Measurements from ENCODE around the gene NPSR1.

The NPSR1 gene

GRCh38 chr7:34837316-34837715 is 179.3 kb downstream of the NPSR1 start:
- no peak overlapping the region for H3K4me3 ChIP-seq (replicated peaks; ENCODE audit: low read depth, low read length)
- TF ChIP-seq, protein P1, sequence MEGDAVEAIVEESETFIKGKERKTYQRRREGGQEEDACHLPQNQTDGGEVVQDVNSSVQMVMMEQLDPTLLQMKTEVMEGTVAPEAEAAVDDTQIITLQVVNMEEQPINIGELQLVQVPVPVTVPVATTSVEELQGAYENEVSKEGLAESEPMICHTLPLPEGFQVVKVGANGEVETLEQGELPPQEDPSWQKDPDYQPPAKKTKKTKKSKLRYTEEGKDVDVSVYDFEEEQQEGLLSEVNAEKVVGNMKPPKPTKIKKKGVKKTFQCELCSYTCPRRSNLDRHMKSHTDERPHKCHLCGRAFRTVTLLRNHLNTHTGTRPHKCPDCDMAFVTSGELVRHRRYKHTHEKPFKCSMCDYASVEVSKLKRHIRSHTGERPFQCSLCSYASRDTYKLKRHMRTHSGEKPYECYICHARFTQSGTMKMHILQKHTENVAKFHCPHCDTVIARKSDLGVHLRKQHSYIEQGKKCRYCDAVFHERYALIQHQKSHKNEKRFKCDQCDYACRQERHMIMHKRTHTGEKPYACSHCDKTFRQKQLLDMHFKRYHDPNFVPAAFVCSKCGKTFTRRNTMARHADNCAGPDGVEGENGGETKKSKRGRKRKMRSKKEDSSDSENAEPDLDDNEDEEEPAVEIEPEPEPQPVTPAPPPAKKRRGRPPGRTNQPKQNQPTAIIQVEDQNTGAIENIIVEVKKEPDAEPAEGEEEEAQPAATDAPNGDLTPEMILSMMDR (IDR thresholded peaks at IDR 0.05; ENCODE audit: low read depth, low read length, missing control alignments), result no peak
- no peak for DNase-seq (ENCODE audit: extremely low read depth, low read depth)

DNA sequence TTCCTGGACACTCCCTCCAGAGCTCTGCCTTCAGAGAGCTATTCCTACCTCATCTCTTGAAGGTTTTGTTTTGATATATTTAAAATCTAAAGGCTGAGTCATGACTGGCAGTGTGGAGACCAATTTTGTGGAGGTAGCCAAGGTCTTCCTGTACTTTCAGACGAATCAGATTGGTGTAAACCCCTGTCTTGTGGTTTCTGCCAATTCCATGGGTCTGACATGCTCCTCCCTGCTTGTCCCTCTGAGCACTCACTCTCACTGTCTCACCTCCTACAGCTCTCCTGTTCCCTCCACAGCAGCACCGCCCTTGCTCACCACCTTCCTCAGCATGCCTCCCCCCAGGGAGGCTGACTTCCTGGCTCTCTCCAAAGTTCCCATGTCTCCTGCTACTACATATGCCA is 179.8 kb downstream of the NPSR1 start:
- no peak overlapping the region for H3K4me3 ChIP-seq (replicated peaks; ENCODE audit: low read depth, low read length)
- DNase-seq (ENCODE audit: extremely low read depth, low read depth), result no peak
- TF ChIP-seq, protein P1 (IDR thresholded peaks at IDR 0.05; ENCODE audit: low read depth, low read length, missing control alignments), result no peak

DNA sequence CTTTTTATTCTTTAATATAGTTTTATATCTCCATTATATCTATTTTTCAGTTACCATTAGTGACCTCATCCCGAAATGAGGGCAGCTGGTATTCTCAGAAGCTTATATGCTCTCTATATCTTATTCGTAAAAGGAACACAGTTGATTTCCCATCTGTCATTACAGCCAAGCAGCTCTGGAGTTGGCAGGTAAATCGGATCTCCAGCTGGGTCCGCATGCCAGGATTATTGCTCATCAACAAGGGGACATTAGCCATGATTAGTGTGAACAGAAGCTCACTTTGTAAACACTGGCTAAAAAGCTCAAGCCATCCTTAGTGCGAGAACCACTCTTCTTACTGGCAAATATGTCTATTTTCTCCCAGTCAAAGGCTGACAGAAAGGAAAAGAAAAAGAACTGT is 180.3 kb downstream of the NPSR1 start:
- TF ChIP-seq, protein P1 (IDR thresholded peaks at IDR 0.05; ENCODE audit: low read depth, low read length, missing control alignments), result no peak
- no peak for DNase-seq (ENCODE audit: extremely low read depth, low read depth)
- no peak overlapping the region for H3K4me3 ChIP-seq (replicated peaks; ENCODE audit: low read depth, low read length)

- TF ChIP-seq, protein P1 (IDR thresholded peaks at IDR 0.05; ENCODE audit: low read depth, low read length, missing control alignments), result no peak
- no peak for DNase-seq (ENCODE audit: extremely low read depth, low read depth)
- no peak overlapping the region for H3K4me3 ChIP-seq (replicated peaks; ENCODE audit: low read depth, low read length)
Measured at GRCh38 chr7:34839645-34840044, 181.6 kb downstream of the NPSR1 start.

DNA sequence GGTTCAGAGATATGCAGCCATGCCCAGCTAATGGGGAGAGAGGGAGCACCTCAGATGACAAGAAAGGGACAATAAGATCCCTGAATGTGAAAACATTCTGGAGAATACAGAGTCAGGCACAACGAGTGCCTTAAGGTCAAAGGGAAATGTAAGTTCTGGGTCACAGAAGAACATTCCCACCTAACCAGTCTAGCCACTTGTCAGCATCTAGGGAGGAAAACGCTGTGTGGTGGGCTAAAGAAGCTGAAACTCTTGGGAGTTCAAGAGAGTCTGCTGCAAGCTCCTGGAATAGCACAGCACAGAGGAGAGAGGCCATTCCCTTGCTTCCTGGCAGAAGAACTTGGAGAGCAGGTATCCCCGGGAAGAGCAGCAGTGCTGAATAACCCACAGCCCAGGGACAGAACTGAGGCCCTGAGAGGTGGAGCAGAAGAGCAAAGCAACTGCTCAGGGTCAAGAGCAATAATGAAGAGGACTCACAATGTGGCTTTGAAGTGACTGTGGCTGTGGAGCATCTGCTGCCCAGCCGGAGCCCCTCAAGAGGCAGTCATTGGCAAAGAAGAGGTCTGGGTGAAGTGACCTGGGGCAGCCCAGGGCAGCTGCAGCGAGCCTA is 182.3 kb downstream of the NPSR1 start:
- no peak overlapping the region for H3K4me3 ChIP-seq (replicated peaks; ENCODE audit: low read depth, low read length)
- DNase-seq (ENCODE audit: extremely low read depth, low read depth), result no peak
- TF ChIP-seq, protein P1 (IDR thresholded peaks at IDR 0.05; ENCODE audit: low read depth, low read length, missing control alignments), result no peak

- no peak overlapping the region for H3K4me3 ChIP-seq (replicated peaks; ENCODE audit: low read depth, low read length)
- TF ChIP-seq, protein P1 (IDR thresholded peaks at IDR 0.05; ENCODE audit: low read depth, low read length, missing control alignments), result no peak
- DNase-seq (ENCODE audit: extremely low read depth, low read depth), result no peak
Measured at GRCh38 chr7:34841326-34841725, 183.3 kb downstream of the NPSR1 start.

DNA sequence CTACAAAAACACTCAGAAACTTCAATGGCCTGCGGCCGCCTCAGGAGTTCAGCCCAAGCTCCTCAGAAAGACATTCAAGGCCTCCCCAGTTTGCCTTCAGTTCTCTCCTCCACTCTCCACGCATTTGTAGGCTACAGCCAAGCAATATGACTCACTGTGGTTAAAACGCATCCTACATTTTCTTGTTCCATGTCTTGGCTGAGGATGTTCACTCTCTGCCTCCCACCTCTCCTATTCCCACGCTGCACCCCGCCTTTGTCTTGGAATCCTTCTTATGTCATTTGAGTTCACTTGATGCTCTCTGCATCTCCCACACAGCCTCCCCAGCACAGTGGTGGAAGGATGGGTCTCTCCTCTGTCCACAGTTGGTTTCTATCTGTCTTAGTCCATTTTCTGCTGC is 184.8 kb downstream of the NPSR1 start:
- TF ChIP-seq, protein P1 (IDR thresholded peaks at IDR 0.05; ENCODE audit: low read depth, low read length, missing control alignments), result no peak
- no peak overlapping the region for H3K4me3 ChIP-seq (replicated peaks; ENCODE audit: low read depth, low read length)
- DNase-seq (ENCODE audit: extremely low read depth, low read depth), result no peak

Data from HFF-Myc (cell line).